Neural progenitor cell (in vitro differentiated cells): ENCODE data around the gene ATP5IF1. TPM values are rescaled to one million over a fixed set of nuclear protein-coding genes. Genes with fewer than 3 reads are reported as not detected.

Experiments
- DNase-seq: peaks from one replicate; pipeline ENCODE4 v3.0.0-alpha.2; 2016; ENCODE audit warnings: low spot score
- H2AFZ ChIP-seq: fragments of 200-600 bp; sonication (generic); replicated peaks from 2 replicates; pipeline ENCODE4 v1.6.1; 2016; ENCODE audit warnings: antibody characterized with exemption
- H3F3A ChIP-seq: fragments of 200-600 bp; sonication (generic); 2 replicates; pipeline ENCODE4 v1.6.1; 2016; ENCODE audit warnings: antibody characterized with exemption, low read depth
- H3K27ac ChIP-seq: fragments of 200-600 bp; sonication (generic); 2 replicates; pipeline ENCODE4 v1.5.1; 2016; ENCODE audit warnings: mild to moderate bottlenecking
- H3K27me3 ChIP-seq: fragments of 200-600 bp; sonication (generic); 2 replicates; pipeline ENCODE4 v1.6.1; 2016; ENCODE audit warnings: mild to moderate bottlenecking, moderate library complexity
- H3K36me3 ChIP-seq: fragments of 200-600 bp; sonication (generic); 2 replicates; pipeline ENCODE4 v1.5.1; 2016
- H3K4me1 ChIP-seq: fragments of 200-600 bp; sonication (generic); 2 replicates; pipeline ENCODE4 v1.6.1; 2016; ENCODE audit warnings: mixed run types
- H3K4me2 ChIP-seq: fragments of 200-600 bp; sonication (generic); 2 replicates; pipeline ENCODE4 v1.6.1; 2016
- H3K4me3 ChIP-seq: fragments of 200-600 bp; sonication (generic); 2 replicates; pipeline ENCODE4 v1.5.1; 2016
- H3K79me2 ChIP-seq: fragments of 200-600 bp; sonication (generic); 2 replicates; pipeline ENCODE4 v1.6.1; 2016; ENCODE audit warnings: low read depth
- H3K9ac ChIP-seq: fragments of 200-600 bp; sonication (generic); 2 replicates; pipeline ENCODE4 v1.6.1; 2016
- H3K9me3 ChIP-seq: fragments of 200-600 bp; sonication (generic); 2 replicates; pipeline ENCODE4 v1.5.1; 2016; ENCODE audit warnings: low read depth
- H4K20me1 ChIP-seq: fragments of 200-600 bp; sonication (generic); 2 replicates; pipeline ENCODE4 v1.6.1; 2016; ENCODE audit warnings: low read depth
- H3K27ac Mint-ChIP-seq: 3 replicates; pipeline ENCODE4 v1.8.0; 2021; ENCODE audit warnings: mixed read lengths
- H3K27me3 Mint-ChIP-seq: 2 replicates; pipeline ENCODE4 v1.8.0; 2022; ENCODE audit warnings: low read depth, mild to moderate bottlenecking, inconsistent platforms, moderate library complexity, mixed read lengths; ENCODE audit not compliant: insufficient read depth
- H3K36me3 Mint-ChIP-seq: 3 replicates; pipeline ENCODE4 v1.8.0; 2021; ENCODE audit warnings: mixed read lengths
- H3K4me1 Mint-ChIP-seq: 3 replicates; pipeline ENCODE4 v1.8.0; 2021; ENCODE audit warnings: mixed read lengths
- H3K4me3 Mint-ChIP-seq: 3 replicates; pipeline ENCODE4 v1.8.0; 2021; ENCODE audit warnings: mild to moderate bottlenecking, moderate library complexity, mixed read lengths
- H3K9me3 Mint-ChIP-seq: 3 replicates; pipeline ENCODE4 v1.8.0; 2020; ENCODE audit warnings: mixed read lengths
- EZH2 ChIP-seq: fragments of 200-600 bp; sonication (generic); IDR thresholded peaks from 2 replicates; pipeline ENCODE4 v1.6.1; 2017; ENCODE audit warnings: antibody characterized with exemption, mild to moderate bottlenecking, moderate library complexity
- EZH2phosphoT487 ChIP-seq: fragments of 200-600 bp; sonication (generic); IDR thresholded peaks from 2 replicates; pipeline ENCODE4 v1.6.1; 2017; ENCODE audit warnings: antibody characterized with exemption
- total RNA-seq: library from RNA; depleted of rRNA; stranded (reverse); fragments of >200 nt; gene quantifications from 2 replicates; pipeline ENCODE4 v1.2.3, GENCODE V29; 2015; ENCODE audit warnings: low replicate concordance
- TF ChIP-seq, protein P1 (sequence below): fragments of 200-600 bp; sonication (generic); IDR thresholded peaks from 2 replicates; pipeline ENCODE4 v1.5.1; 2017; ENCODE audit warnings: antibody characterized with exemption, mild to moderate bottlenecking

Gene ATP5IF1
- total RNA-seq, 1 donor from 2014 or later = 187 TPM

DNA sequence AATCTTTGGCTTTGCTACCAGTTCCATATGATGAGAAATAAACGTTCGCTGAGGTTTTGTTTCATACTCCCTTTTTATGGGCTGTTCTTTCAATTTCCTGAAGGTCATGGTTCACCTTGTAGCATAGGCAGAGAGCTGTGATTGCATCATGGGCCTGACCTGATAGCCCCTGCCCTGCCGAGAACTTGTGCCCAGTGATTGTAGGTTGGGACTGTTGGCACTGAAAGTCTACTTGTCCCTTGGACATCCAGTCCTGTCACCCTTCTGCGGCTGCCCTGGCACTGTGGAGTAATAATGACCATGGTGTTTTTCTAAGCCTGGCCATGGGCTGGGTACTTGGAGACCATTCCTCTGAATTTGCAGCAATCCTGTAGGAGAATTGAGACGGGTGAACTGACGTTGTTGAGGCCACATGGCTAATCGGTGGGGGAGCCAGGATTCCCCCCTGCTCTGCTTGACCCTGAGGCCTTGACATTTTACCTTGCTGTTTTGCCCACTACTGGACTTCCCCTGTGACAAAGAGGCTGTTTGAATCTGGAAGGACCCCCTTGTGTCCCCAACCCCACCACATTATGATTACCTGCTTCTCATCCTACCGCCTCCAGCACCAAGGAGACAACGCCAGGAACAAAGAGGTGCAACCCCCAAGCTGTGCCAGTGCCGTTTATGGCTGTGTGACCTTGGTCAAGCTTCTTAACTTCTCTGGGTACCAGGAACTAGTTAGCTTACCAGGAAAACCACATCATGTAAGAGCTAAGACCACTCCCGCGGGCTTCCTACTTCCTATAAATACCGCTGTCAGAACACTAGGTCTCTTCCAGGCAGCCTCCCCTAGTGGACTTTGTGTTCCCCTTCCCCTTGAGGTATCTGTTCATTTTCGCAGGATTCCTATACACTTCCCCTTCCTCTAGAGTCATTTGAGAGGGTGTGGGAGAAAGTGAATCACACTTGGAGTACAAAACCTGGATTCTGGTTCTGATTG, 46.8 kb downstream of the ATP5IF1 start:
- no peak for DNase-seq
- no peak overlapping the region for H3K27ac Mint-ChIP-seq
- Histone ChIP-seq H4K20me1 (no peaks in the 10 kb centered on the region), H3K4me2 (no peak overlapping the region), H2AFZ (no peak overlapping the region), H3K4me1 (peaks cover 8% of the 10 kb centered on the region), H3K27ac (no peak overlapping the region), H3F3A (no peaks in the 10 kb centered on the region), H3K27me3 (no peaks in the 10 kb centered on the region), H3K9me3 (no peaks in the 10 kb centered on the region), H3K4me3 (no peak overlapping the region), H3K79me2 (no peaks in the 10 kb centered on the region), H3K36me3 (no peaks in the 10 kb centered on the region), H3K9ac (no peak overlapping the region)
- peaks cover 21% of the 10 kb centered on the region for H3K36me3 Mint-ChIP-seq
- H3K4me3 Mint-ChIP-seq = no peak overlapping the region
- no peaks in the 10 kb centered on the region for H3K27me3 Mint-ChIP-seq
- TF ChIP-seq, protein P1, sequence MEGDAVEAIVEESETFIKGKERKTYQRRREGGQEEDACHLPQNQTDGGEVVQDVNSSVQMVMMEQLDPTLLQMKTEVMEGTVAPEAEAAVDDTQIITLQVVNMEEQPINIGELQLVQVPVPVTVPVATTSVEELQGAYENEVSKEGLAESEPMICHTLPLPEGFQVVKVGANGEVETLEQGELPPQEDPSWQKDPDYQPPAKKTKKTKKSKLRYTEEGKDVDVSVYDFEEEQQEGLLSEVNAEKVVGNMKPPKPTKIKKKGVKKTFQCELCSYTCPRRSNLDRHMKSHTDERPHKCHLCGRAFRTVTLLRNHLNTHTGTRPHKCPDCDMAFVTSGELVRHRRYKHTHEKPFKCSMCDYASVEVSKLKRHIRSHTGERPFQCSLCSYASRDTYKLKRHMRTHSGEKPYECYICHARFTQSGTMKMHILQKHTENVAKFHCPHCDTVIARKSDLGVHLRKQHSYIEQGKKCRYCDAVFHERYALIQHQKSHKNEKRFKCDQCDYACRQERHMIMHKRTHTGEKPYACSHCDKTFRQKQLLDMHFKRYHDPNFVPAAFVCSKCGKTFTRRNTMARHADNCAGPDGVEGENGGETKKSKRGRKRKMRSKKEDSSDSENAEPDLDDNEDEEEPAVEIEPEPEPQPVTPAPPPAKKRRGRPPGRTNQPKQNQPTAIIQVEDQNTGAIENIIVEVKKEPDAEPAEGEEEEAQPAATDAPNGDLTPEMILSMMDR = no peak
- TF ChIP-seq EZH2 (no peak), EZH2phosphoT487 (no peak)
- H3K4me1 Mint-ChIP-seq = peaks cover 3% of the 10 kb centered on the region
- H3K9me3 Mint-ChIP-seq = no peaks in the 10 kb centered on the region

DNA sequence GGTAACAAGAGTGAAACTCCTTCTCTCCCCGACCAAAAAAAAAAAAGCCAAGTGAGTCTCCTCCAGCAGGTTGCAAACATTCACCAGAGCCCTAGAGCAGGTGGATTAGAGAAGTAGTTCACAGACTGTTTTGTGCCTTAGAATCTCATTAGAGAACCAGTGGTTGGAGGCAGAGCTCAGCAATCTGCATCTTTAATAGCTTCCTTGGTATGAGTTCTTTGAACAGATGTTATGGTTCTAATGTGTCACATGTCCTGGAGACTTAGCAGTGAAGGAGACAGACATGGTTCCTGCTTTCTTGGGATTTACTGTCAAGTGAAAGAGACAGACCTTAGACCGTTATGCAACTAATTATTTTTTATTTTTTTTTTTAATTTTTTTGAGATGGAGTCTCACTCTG, 50.2 kb downstream of the ATP5IF1 start:
- no peaks in the 10 kb centered on the region for H3F3A ChIP-seq
- no peaks in the 10 kb centered on the region for H3K27me3 ChIP-seq
- Mint-ChIP-seq H3K36me3 (peaks cover 7% of the 10 kb centered on the region), H3K4me1 (peaks cover 7% of the 10 kb centered on the region), H3K27ac (no peak overlapping the region), H3K27me3 (no peaks in the 10 kb centered on the region), H3K9me3 (no peaks in the 10 kb centered on the region), H3K4me3 (no peak overlapping the region)
- H3K4me2 ChIP-seq = no peak overlapping the region
- TF ChIP-seq EZH2 (no peak), EZH2phosphoT487 (no peak)
- TF ChIP-seq, protein P1 = no peak
- no peaks in the 10 kb centered on the region for H3K9me3 ChIP-seq
- no peak overlapping the region for H3K4me3 ChIP-seq
- H3K79me2 ChIP-seq = no peaks in the 10 kb centered on the region
- H3K27ac ChIP-seq = no peak overlapping the region
- DNase-seq = no peak
- H4K20me1 ChIP-seq = no peaks in the 10 kb centered on the region
- H3K4me1 ChIP-seq = peaks cover 8% of the 10 kb centered on the region
- no peak overlapping the region for H3K9ac ChIP-seq
- H2AFZ ChIP-seq = no peak overlapping the region
- no peaks in the 10 kb centered on the region for H3K36me3 ChIP-seq

Other genes starting within 250 kb of the ATP5IF1 start
- 32.9 and 33.5 TPM in 2 replicates for gene EYA3, start 147.5 kb upstream of the ATP5IF1 start, total RNA-seq
- gene PTAFR, start 59.4 kb upstream of the ATP5IF1 start, total RNA-seq = not detected in 2 replicates
- 92.0 and 117 TPM in 2 replicates for gene DNAJC8, start 3.1 kb upstream of the ATP5IF1 start, total RNA-seq
- 7.6 and 19.1 TPM in 2 replicates for gene SESN2, start 23.4 kb downstream of the ATP5IF1 start, total RNA-seq
- gene MED18, start 92.9 kb downstream of the ATP5IF1 start, total RNA-seq = 16.9 and 27.3 TPM in 2 replicates
- 22.3 and 34.0 TPM in 2 replicates for gene PHACTR4, start 133.6 kb downstream of the ATP5IF1 start, total RNA-seq